Astrocyte of the cerebellum (primary cell): Measurements from ENCODE around the gene LEMD1.
A peak's percentile ranks its signal among the peaks of the same experiment; 100 is the strongest.

Experiments used
- DNase-seq: peaks from one replicate; pipeline ENCODE4 v3.0.0-alpha.2; 2011; ENCODE audit warnings: low read depth
- H3K4me3 ChIP-seq: 2 replicates; pipeline ENCODE4 v1.5.1; 2011; ENCODE audit warnings: mild to moderate bottlenecking, low read depth, low read length, moderate library complexity
- in situ Hi-C: cut with HindIII; loops from 2 replicates; pipeline ENCODE4 v1.10.0; 2017; ENCODE audit warnings: low sequenced_read_pairs
- TF ChIP-seq, protein P1 (sequence below): IDR thresholded peaks from 2 replicates; pipeline ENCODE4 v1.5.1; 2012; ENCODE audit warnings: low read length, low read depth, moderate library complexity, mild to moderate bottlenecking; ENCODE audit errors: missing control alignments

Gene LEMD1

DNA sequence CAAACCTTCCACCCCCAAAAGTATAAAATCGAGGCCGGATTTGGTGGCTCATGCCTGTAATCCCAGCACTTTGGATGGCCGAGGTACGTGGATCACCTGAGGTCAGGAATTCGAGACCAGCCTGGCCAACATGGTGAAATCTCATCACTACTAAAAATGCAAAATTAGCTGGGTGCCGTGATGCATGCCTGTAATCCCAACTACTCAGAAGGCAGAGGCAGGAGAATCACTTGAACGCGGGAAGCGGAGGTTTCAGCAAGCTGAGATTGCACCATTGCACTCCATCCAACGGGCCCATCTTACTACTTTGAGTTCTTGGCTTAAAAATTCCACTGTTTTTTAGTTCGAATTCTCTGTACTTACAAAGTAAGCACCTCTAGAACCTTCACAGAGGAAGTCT is 76.1 kb downstream of the LEMD1 start:
- DNase-seq: no peak
- TF ChIP-seq, protein P1, sequence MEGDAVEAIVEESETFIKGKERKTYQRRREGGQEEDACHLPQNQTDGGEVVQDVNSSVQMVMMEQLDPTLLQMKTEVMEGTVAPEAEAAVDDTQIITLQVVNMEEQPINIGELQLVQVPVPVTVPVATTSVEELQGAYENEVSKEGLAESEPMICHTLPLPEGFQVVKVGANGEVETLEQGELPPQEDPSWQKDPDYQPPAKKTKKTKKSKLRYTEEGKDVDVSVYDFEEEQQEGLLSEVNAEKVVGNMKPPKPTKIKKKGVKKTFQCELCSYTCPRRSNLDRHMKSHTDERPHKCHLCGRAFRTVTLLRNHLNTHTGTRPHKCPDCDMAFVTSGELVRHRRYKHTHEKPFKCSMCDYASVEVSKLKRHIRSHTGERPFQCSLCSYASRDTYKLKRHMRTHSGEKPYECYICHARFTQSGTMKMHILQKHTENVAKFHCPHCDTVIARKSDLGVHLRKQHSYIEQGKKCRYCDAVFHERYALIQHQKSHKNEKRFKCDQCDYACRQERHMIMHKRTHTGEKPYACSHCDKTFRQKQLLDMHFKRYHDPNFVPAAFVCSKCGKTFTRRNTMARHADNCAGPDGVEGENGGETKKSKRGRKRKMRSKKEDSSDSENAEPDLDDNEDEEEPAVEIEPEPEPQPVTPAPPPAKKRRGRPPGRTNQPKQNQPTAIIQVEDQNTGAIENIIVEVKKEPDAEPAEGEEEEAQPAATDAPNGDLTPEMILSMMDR: no peak
- in situ Hi-C loops: no loop called here
- H3K4me3 ChIP-seq: no peak overlapping the region

DNA sequence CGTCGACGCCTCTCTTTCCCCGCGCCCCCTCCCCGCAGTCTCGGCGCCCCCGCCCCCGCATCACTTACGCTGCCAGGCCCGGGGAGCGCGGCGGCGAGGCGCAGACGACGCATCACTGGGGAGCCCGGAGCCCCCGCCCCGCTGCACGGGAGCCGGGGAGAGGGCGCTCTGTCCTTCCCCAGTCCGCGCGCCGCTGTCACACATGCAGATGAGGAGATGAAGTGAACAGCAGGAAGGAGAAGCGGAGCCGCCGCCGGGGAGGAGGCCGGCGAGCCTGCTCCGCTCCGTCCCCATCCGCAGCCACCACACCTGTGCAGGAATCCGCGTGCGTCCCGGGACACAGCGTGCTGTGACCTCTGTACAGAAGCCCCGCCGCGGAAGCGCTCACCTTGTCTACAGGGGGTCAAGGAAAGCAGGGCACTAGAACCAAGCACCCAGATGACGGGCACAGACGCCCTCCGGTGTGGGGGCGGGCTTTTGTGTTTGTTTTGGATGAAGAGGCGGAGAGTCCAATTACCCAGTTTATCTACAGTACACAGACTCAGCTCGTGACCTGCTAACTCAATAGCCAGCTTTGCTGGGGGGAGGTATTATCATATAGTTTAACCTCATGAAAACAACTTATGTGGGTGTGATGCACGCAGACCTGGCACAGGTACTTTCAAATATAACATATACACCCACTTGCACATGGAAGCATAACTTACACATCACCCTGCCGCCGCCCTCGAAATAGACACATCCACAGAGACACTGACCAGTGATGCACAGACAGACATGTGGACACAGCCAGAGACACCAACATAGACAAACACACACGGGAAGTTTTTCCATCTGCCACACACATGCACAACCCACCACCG is 77.6 kb downstream of the LEMD1 start:
- TF ChIP-seq, protein P1: no peak
- in situ Hi-C loops: no loop called here
- H3K4me3 ChIP-seq: peak overlapping the region; percentile 15
- DNase-seq: no peak

DNA sequence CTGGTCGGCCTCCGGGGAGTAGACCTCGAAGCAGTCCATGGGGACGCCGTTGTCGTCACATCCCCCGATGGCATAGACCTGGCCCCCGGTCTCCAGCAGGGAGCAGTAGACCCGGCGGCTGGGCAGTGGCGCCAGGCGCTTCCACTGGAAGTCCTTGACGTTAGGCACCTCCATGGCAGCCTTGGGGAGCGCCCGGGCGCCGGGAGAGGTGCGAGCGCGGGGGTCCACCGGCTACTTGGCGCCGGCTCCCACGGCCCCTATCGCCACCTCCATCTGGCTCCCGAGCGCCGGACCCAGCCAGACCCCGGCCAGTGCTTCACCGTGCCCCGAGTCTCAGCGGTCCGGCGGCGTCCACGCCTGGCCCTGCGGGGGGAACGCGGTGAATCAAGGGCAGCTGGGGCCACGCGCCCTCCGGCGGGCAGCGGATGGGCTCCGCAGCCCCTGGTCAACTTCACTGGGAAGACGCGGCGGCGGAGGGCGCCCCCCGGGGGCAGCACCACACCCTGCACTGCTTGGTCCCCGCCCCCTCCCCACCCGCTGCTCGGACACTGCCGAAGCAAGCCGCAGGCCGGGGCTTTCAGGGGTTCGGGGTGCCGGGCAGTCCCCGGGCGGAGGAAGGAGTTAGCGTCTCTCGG is 78.3 kb downstream of the LEMD1 start:
- peak overlapping the region; percentile 15 for H3K4me3 ChIP-seq
- TF ChIP-seq, protein P1: no peak
- DNase-seq: no peak
- in situ Hi-C loops: no loop called here

DNA sequence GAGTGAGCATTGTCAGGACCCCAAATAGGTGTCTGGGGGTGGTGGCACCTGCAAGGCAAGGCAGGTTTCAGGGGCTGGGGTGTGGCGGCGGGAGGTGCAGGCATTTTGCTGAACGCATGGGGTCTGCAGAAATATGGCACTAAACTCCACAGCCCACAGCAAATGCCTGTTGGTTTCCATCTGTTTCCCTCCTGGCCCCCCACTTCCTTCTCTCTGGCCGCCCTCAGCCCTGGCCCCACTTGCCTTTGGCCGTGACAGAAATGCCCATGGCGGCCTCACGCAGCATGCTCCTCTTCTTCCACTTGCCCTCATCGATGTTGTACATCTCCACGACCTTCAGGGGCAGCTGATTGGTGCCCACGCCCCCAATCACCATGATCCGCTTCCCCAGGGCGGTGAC is 78.9 kb downstream of the LEMD1 start:
- in situ Hi-C loops: no loop called here
- DNase-seq: no peak
- TF ChIP-seq, protein P1: no peak
- no peak overlapping the region for H3K4me3 ChIP-seq

DNA sequence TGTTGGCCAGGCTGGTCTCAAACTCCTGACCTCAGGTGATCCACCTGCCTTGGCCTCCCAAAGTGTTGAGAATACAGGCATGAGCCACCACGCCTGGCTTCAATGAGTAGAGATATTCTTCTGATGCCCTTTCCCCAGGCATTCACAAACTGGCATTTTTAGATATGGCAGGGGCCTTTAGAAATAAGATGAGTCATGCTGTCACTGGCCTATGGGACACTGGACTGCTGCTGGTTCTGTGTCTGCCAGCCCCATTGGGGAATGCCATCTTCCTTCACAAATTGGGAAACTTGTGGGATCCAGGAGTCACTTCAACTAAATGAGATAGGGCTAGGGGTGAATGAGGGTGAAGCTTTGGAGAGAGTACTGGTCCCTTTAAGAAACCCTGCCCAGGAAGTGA is 81.2 kb downstream of the LEMD1 start:
- TF ChIP-seq, protein P1: no peak
- DNase-seq: no peak
- in situ Hi-C loops: no loop called here
- no peak overlapping the region for H3K4me3 ChIP-seq

DNA sequence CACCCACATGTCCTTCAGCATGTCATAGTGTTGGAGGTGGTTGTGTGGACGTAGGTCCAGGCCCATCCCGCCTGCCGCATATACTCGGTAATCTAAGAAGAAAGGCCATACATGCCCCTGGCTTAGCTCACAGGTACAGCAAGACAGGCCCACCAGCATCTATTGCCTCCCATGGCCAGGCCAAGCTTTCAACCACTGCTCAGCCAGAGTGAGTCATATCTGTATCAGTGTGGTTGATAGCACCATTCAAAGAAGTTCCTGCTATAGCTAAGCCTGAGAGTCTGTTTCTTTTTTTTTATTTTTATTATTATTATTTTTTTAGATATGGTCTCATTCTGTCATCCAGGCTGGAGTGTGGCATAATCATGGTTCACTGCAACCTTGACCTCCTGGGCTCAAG is 82.1 kb downstream of the LEMD1 start:
- in situ Hi-C loops: no loop called here
- no peak for DNase-seq
- TF ChIP-seq, protein P1: no peak
- no peak overlapping the region for H3K4me3 ChIP-seq
